DOHH2 (cell line): ENCODE results near the gene EDAR.

Source experiments
- H3F3A ChIP-seq: fragments of 200-600 bp; sonication (generic), shearing (Covaris generic); 2 replicates; pipeline ENCODE4 v1.6.0; 2016; ENCODE audit warnings: antibody characterized with exemption, mild to moderate bottlenecking; ENCODE audit not compliant: control insufficient read depth, insufficient read depth
- H3K27ac ChIP-seq: fragments of 200-600 bp; sonication (generic); 2 replicates; pipeline ENCODE4 v1.5.1; 2014; ENCODE audit warnings: low read depth, mild to moderate bottlenecking, low read length, moderate library complexity
- H3K27me3 ChIP-seq: fragments of 200-600 bp; sonication (generic); 2 replicates; pipeline ENCODE4 v1.6.1; 2014; ENCODE audit warnings: mild to moderate bottlenecking, low read length, mixed read lengths; ENCODE audit not compliant: control insufficient read depth
- H3K36me3 ChIP-seq: fragments of 200-600 bp; sonication (generic); 2 replicates; pipeline ENCODE4 v1.6.1; 2014; ENCODE audit warnings: mild to moderate bottlenecking, low read length, moderate library complexity, mixed read lengths; ENCODE audit not compliant: control insufficient read depth
- H3K4me1 ChIP-seq: fragments of 200-600 bp; sonication (generic); 2 replicates; pipeline ENCODE4 v1.6.1; 2014; ENCODE audit warnings: mild to moderate bottlenecking, low read length, mixed read lengths; ENCODE audit not compliant: control insufficient read depth
- H3K4me2 ChIP-seq: fragments of 200-600 bp; sonication (generic); 2 replicates; pipeline ENCODE4 v1.6.0; 2014; ENCODE audit warnings: mild to moderate bottlenecking, low read length, moderate library complexity
- H3K4me3 ChIP-seq: fragments of 200-600 bp; sonication (generic); 2 replicates; pipeline ENCODE4 v1.5.1; 2014; ENCODE audit warnings: mild to moderate bottlenecking, low read length, mixed read lengths
- H3K79me2 ChIP-seq: fragments of 200-600 bp; sonication (generic); 2 replicates; pipeline ENCODE4 v1.6.1; 2014; ENCODE audit warnings: mild to moderate bottlenecking, low read length, mixed read lengths; ENCODE audit not compliant: control insufficient read depth
- H3K9me2 ChIP-seq: fragments of 200-600 bp; sonication (generic); replicated peaks from 2 replicates; pipeline ENCODE4 v1.6.1; 2014; ENCODE audit warnings: mild to moderate bottlenecking, low read length, mixed read lengths; ENCODE audit not compliant: control insufficient read depth
- H3K9me3 ChIP-seq: fragments of 200-600 bp; sonication (generic); 2 replicates; pipeline ENCODE4 v1.6.1; 2014; ENCODE audit warnings: antibody characterized with exemption, low read length, mixed read lengths; ENCODE audit not compliant: control insufficient read depth, insufficient read depth
- H4K20me1 ChIP-seq: fragments of 200-600 bp; sonication (generic); 2 replicates; pipeline ENCODE4 v1.6.0; 2014; ENCODE audit warnings: low read depth, mild to moderate bottlenecking, antibody characterized with exemption, low read length, moderate library complexity; ENCODE audit not compliant: control insufficient read depth, insufficient read depth
- CTCF ChIP-seq: fragments of 200-600 bp; sonication (generic); IDR thresholded peaks from one replicate; pipeline ENCODE4 v1.5.1; 2014; ENCODE audit warnings: antibody characterized with exemption, mild to moderate bottlenecking, low read depth, low read length; ENCODE audit not compliant: poor library complexity, severe bottlenecking
- EZH2phosphoT487 ChIP-seq: fragments of 200-600 bp; sonication (generic); IDR thresholded peaks from 2 replicates; pipeline ENCODE4 v1.6.1; 2017; ENCODE audit warnings: borderline replicate concordance, mild to moderate bottlenecking, antibody characterized with exemption, low read length, moderate library complexity, mixed read lengths

The EDAR gene

GRCh38 chr2:108905906-108906305 is 83.1 kb downstream of the EDAR start:
- no peak for TF ChIP-seq CTCF
- no peak for TF ChIP-seq EZH2phosphoT487
- no peak overlapping the region for H3K4me2 ChIP-seq
- H3K9me3 ChIP-seq = no peaks in the 10 kb centered on the region
- no peaks in the 10 kb centered on the region for H3K27me3 ChIP-seq
- H4K20me1 ChIP-seq = no peaks in the 10 kb centered on the region
- no peaks in the 10 kb centered on the region for H3K4me1 ChIP-seq
- H3K79me2 ChIP-seq = no peaks in the 10 kb centered on the region
- no peak overlapping the region for H3K27ac ChIP-seq
- no peaks in the 10 kb centered on the region for H3K9me2 ChIP-seq
- no peaks in the 10 kb centered on the region for H3F3A ChIP-seq
- H3K4me3 ChIP-seq = no peak overlapping the region
- H3K36me3 ChIP-seq = no peaks in the 10 kb centered on the region

GRCh38 chr2:108905176-108905575 is 83.8 kb downstream of the EDAR start:
- Histone ChIP-seq H3K27ac (no peak overlapping the region), H3K9me2 (no peaks in the 10 kb centered on the region), H3K27me3 (0 out of 2 replicates have a peak, but pooled peaks cover 2% of the 10 kb centered on the region), H3K4me3 (no peak overlapping the region), H3K36me3 (no peaks in the 10 kb centered on the region), H3F3A (no peaks in the 10 kb centered on the region), H3K4me1 (no peaks in the 10 kb centered on the region), H4K20me1 (no peaks in the 10 kb centered on the region), H3K9me3 (no peaks in the 10 kb centered on the region), H3K4me2 (no peak overlapping the region), H3K79me2 (no peaks in the 10 kb centered on the region)
- no peak for TF ChIP-seq CTCF
- no peak for TF ChIP-seq EZH2phosphoT487

GRCh38 chr2:108904680-108905079 is 84.3 kb downstream of the EDAR start:
- no peaks in the 10 kb centered on the region for H3F3A ChIP-seq
- TF ChIP-seq CTCF = no peak
- no peak for TF ChIP-seq EZH2phosphoT487
- H3K36me3 ChIP-seq = no peaks in the 10 kb centered on the region
- H3K9me3 ChIP-seq = no peaks in the 10 kb centered on the region
- no peaks in the 10 kb centered on the region for H3K9me2 ChIP-seq
- H3K4me3 ChIP-seq = no peak overlapping the region
- H4K20me1 ChIP-seq = no peaks in the 10 kb centered on the region
- H3K27ac ChIP-seq = no peak overlapping the region
- H3K27me3 ChIP-seq = 0 out of 2 replicates have a peak, but pooled peaks cover 2% of the 10 kb centered on the region
- H3K4me1 ChIP-seq = no peaks in the 10 kb centered on the region
- no peak overlapping the region for H3K4me2 ChIP-seq
- H3K79me2 ChIP-seq = no peaks in the 10 kb centered on the region
